Mononuclear cell (primary cell): Measurements from ENCODE around the gene TRDMT1. TPM values are rescaled to one million over a fixed set of nuclear protein-coding genes. Genes with fewer than 3 reads are reported as not detected.
A peak's percentile ranks its signal among the peaks of the same experiment; 100 is the strongest.

Experiments used
- H3K27me3 ChIP-seq: 2 replicates; pipeline ENCODE4 v1.6.0; 2011; ENCODE audit warnings: low read length, control low read depth; ENCODE audit not compliant: insufficient read depth
- H3K4me1 ChIP-seq: 2 replicates; pipeline ENCODE4 v1.5.1; 2011; ENCODE audit warnings: mild to moderate bottlenecking, low read length, control low read depth; ENCODE audit not compliant: insufficient read depth
- H3K4me3 ChIP-seq: 2 replicates; pipeline ENCODE4 v1.5.1; 2011; ENCODE audit warnings: mild to moderate bottlenecking, low read length, moderate library complexity
- H3K9me3 ChIP-seq: 2 replicates; pipeline ENCODE4 v1.5.1; 2011; ENCODE audit warnings: low read depth, mild to moderate bottlenecking, control low read depth, low read length
- total RNA-seq: library from RNA; depleted of rRNA; stranded (reverse); fragments of >200 nt; gene quantifications from one replicate; pipeline ENCODE4 v1.2.3, GENCODE V29; 2012

Gene TRDMT1, protein sequence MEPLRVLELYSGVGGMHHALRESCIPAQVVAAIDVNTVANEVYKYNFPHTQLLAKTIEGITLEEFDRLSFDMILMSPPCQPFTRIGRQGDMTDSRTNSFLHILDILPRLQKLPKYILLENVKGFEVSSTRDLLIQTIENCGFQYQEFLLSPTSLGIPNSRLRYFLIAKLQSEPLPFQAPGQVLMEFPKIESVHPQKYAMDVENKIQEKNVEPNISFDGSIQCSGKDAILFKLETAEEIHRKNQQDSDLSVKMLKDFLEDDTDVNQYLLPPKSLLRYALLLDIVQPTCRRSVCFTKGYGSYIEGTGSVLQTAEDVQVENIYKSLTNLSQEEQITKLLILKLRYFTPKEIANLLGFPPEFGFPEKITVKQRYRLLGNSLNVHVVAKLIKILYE
- 24.5 TPM for total RNA-seq

DNA sequence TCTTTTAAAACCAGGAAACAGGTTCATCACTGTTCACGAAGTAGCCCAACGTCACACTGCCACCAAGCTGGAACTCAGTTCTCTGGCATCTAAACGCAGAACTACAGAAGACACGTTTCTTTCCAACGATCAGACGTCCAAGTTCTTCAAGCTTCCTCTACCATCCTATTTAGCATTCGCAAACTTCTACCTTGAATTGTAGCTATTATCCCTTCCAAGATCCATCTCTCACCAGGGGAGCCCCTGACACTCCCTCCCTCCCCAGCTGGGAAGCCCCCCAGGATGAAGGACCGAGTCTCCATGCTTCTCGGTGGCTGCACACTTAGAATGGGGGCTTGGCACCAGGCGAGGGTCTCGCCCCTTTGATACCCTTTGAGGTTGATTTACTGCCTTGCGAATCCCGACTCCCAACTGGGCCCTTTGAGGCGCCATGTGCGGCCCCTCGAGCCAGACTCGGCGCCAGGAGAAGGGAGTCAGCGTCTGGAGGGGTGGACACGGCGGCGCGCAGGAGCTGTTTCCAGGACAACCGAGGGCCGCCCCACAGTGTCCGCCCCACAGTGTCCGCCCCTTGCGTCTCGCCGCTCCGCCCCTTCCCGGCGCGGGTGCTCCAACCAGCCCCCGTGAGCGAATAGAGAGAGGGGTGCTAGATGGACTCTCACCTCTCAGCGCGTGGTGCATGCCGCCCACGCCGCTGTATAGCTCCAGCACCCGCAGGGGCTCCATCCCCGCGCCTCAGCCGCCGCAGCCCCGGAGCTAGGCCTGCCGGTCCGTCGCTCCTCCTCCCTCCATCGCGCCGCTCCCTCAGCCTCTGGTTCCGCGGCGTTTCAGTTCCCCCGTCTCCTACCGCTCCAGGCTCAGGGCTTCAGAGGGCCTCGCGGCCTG, at the start of gene TRDMT1:
Gene TRDMT1 (minus strand): TSS at position 761 of the 882 bp plus-strand sequence. CDS start 38 bp downstream, at position 723.
- Histone ChIP-seq H3K4me3 (peak within 1 kb of the TSS; percentile 73), H3K9me3 (no peaks in the 10 kb centered on the region), H3K27me3 (no peaks in the 10 kb centered on the region), H3K4me1 (peaks cover 17% of the 10 kb centered on the region)

DNA sequence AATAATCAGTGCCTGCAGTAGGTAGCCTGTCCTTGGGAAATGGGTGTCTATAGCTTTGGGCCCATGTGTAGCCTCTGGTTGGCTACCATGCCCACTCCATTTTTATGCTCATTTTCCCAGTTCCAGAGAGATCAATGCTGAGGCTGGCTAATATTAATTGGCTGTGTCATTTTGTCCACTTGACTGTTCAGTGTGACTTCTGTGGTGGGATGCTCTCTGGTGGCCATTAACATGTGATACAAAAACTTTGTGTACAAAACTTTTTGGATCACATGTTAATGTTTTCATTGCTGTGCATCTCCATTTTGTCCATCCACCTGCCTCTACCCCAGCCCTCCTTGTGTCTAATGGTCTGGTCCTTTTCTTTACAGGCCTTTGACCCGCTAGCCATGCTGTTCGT, 49.3 kb upstream of the TRDMT1 start:
- no peaks in the 10 kb centered on the region for H3K27me3 ChIP-seq
- H3K4me3 ChIP-seq = no peak overlapping the region
- H3K9me3 ChIP-seq = no peaks in the 10 kb centered on the region
- H3K4me1 ChIP-seq = no peaks in the 10 kb centered on the region

DNA sequence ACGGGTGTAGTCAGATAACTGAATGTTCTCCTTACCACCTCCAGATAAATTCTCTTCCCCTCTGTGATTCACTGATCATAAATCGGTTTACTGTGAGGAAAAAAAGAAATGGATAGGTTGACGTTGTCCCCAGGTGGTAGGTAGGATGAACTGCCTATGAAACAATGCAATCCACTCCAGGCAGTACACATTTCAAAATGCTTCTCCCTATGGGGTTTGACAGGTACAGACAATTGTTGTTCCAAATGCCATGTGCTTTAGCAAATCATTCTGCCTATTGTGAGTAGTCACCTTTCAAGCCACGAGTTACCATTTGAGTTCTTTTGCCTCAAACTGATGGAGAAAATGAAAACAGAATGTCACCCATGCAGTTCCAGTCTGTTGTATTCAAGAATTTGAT, 48.3 kb upstream of the TRDMT1 start:
- Histone ChIP-seq H3K4me1 (no peaks in the 10 kb centered on the region), H3K9me3 (no peaks in the 10 kb centered on the region), H3K27me3 (no peaks in the 10 kb centered on the region), H3K4me3 (no peak overlapping the region)

DNA sequence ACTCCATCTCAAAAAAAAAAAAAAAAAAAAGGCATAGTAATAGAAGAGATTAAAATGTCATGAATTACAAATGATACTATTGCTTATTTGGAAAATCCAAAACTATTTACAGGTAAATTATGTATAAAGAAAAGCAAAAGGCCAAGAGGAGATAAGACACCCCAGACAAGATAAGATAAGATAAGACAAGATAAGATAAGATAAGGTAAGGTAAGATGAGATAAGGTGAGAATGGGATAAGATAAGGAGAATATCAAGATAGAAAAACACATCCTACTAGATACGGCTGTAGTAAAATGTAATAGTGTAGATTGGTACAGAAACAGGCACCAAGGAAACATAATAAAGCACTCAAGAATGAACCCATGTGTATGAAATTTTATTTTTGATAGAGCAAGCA, 47.5 kb upstream of the TRDMT1 start:
- Histone ChIP-seq H3K27me3 (no peaks in the 10 kb centered on the region), H3K4me3 (no peak overlapping the region), H3K4me1 (no peaks in the 10 kb centered on the region), H3K9me3 (no peaks in the 10 kb centered on the region)

DNA sequence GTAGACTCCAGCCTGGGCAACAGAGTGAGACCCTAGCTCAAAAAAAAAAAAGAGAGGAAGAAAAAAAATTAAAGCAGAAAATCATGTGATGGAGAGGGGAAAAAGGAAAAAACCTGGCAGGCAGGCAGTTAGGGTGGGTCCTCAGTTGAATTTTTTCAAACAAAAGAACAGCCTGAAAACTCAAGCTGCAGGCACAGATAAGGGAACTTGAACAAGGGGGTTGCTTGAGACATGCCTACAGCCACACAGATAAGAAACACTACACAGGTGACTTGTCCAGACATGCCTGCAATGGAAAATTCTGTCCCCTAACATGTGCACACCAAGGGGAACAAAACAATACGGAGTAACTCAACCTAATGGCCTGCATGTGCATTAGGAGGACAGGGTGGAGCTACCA, 45.7 kb upstream of the TRDMT1 start:
- no peaks in the 10 kb centered on the region for H3K27me3 ChIP-seq
- no peaks in the 10 kb centered on the region for H3K4me1 ChIP-seq
- no peak overlapping the region for H3K4me3 ChIP-seq
- no peaks in the 10 kb centered on the region for H3K9me3 ChIP-seq

DNA sequence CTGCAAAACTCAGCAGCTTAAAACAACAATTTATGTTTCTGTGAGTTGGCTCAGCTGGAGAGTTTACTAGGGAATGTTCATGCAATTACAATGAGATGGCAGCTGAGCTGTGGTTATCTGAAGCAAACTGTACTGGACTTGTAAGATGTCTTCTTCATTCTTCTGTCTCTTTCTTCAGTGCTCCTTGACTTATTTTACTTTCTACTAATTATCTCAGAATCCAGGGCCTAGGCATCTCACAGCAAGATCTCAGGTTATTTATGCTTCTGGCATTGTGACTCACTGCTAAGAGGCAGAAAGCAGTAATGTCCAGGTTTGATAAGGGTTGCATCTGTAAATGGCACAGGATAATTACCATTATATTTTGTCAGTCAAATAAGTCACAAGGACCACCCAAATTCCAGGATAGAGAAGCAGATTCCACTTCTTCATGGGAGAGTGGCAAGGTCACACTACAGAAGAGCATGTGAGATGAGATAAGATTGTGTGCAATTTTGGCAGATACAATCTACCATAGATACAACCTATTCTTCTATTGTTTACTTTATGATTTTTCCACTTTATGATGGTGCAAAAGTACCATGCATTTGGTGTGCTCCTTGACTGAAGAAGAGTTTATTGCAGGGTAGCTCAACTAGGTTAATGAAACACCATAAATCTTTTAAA, 43.4 kb upstream of the TRDMT1 start:
- H3K4me1 ChIP-seq = no peaks in the 10 kb centered on the region
- no peak overlapping the region for H3K4me3 ChIP-seq
- no peaks in the 10 kb centered on the region for H3K9me3 ChIP-seq
- no peaks in the 10 kb centered on the region for H3K27me3 ChIP-seq

DNA sequence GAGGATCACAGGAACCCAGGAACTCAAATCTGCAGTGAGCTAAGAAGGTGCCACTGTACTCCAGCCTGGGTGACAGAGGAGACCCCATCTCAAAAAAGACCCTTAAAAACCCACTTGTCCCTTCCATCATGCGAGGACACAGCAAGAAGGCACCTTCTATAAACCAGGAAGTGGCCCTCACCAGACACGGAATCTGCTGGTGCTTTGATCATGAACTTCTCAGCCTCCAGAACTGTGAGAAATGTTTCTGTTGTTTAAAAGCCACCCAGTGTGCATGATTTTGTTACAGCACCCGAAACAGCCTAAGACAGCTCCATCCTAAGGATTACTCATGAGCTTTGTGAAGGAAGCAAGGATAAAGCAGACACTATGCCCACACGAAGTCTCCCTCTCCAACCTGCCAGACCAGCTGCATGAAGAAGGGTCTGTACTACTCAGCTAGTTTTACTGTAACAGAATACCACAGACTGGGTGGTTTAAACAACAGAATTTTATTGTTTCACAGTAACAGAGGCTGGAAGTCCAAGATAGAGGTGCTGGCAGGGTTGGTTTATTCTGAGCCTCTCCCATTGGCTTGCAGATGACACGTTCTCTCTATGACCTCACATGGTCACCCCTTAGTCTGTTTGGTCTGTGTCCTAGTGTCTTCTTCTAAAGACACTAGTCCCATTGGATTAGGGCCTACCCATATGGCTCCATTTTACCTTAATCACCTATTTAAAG, 40.3 kb upstream of the TRDMT1 start:
- no peaks in the 10 kb centered on the region for H3K9me3 ChIP-seq
- no peaks in the 10 kb centered on the region for H3K27me3 ChIP-seq
- no peak overlapping the region for H3K4me3 ChIP-seq
- H3K4me1 ChIP-seq = no peaks in the 10 kb centered on the region

DNA sequence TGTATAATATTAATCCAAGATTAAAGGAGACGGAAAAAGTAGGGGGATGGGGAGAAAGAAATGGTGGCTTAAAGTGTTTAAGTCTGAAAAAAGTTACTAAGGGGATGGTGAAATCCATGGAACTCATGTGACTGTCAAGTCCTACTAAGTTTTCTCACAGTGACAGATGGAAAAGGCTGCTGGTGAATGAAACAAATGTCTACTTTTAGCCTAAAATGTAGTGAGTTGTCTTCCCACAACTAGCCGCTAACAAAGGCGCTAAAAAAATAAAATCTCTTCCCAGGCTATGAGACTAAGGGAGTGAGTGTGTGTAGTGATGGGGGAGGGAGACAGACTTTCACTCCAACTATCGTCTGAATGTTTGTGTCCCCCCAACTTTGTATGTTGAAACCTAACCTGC, 39.1 kb upstream of the TRDMT1 start:
- H3K9me3 ChIP-seq = no peaks in the 10 kb centered on the region
- no peaks in the 10 kb centered on the region for H3K4me1 ChIP-seq
- no peak overlapping the region for H3K4me3 ChIP-seq
- H3K27me3 ChIP-seq = no peaks in the 10 kb centered on the region

DNA sequence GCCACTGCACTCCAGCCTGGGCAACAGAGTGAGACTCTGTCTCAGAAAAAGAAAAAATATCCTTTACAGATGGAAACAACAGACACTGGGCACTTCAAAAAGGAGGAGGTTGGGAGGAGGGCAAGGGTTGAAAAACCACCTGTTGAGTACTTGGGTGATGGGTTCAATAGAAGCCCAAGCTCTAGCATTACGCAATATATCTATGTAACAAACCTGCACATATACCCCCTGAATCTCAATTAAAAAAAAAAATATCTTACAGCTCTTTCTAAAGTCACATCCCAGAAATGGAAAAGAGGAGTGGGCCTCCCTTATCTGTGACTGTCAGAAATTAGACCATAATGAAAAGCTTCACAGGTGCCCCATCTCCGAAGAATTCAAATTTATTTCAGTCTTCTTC, 38.6 kb upstream of the TRDMT1 start:
- no peaks in the 10 kb centered on the region for H3K27me3 ChIP-seq
- no peak overlapping the region for H3K4me3 ChIP-seq
- H3K4me1 ChIP-seq = peaks cover 3% of the 10 kb centered on the region
- no peaks in the 10 kb centered on the region for H3K9me3 ChIP-seq

DNA sequence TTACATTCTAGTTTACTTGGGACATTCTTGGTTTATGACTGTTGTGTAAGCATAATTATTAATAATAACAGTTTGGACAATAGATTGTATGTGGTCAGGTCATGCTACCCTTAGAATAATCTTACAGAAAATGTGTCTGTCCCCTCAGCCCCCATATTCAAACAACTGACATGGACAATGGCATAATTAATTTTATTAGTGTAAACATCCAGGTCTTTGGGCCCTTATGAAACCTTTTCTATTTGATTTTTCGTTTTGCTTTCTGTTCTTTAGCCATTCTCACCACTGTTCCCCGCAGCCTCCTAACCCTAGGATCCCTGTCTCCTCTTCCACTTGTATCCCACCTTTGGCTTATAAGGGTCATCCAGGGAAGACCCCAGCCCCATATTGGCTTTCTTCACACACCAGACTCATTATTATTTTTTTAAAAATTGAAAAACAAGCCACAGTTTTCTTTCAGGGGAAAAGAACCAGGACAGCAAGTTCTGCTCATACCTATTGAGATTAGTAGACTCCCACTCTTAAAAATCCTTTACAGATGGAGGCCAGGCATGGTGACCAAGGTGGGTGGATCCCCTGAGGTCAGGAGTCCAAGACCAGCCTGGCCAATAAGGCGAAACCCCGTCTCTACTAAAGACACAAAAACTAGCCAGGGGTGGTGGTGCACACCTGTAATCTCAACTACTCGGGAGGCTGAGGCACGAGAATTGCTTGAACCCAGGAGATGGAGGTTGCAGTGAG, 38.0 kb upstream of the TRDMT1 start:
- Histone ChIP-seq H3K27me3 (no peaks in the 10 kb centered on the region), H3K4me3 (no peak overlapping the region), H3K9me3 (no peaks in the 10 kb centered on the region), H3K4me1 (peaks cover 8% of the 10 kb centered on the region)

DNA sequence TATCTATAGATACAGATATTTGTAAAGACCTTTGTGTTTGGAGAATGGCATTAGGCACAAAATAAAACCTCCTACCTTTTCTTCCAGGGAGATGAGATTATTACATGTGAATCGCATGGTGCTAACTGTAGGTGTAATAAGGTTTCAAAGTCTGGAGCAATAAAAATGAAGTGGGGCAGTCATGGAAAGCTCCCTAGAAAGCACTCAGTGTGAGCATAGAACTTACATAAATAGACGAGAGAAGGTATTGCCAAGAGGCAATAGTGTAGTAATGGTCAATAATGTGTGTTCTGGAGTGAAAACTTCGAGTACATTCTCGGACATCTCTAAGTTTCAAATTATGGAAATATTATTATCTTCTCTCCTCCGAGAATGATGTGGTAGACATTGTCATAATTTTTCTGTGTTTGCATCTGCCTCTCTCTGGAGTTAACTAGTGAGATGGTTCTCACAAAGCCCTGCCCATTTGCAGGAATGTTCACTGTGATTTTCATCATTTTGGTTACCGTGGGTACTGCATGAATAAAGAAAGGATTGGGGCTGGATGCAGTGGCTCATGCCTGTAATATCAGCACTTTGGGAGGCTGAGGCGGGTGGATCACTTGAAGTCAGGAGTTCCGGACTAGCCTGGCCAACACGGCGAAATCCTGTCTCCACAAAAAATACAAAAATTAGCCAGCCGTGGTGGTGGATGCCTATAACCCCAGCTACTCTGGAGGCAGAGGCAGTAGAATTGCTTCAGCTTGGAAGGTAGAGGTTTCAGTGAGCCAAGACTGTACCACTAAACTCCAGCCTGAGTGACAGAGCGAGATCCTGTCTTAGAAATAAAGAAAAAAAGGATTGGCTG, 37.2 kb upstream of the TRDMT1 start:
- Histone ChIP-seq H3K4me1 (peaks cover 16% of the 10 kb centered on the region), H3K27me3 (no peaks in the 10 kb centered on the region)

DNA sequence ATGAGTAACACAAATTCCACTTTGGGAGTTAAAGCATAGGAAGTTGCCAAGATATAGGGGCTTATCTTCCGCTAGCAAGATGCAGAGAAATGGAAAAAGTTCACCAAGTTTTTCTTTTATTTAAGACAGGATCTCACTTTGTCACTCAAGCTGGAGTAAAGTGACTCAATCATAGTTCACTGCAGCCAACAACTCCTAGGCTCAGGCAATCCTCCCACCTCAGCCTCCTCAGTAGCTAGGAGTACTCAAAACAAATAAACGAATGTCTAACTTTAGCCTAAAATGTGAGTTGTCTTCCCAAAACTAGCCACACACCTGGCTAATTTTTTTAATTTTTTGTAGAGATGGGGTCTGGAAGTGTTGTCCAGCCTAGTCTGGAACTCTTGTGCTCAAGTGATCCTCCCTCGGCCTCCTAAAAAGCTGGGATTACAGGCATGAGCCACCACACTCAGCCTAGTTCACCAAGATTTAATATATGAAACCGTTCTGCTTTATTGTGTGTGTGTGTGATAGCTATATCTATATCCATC, 36.5 kb upstream of the TRDMT1 start:
- Histone ChIP-seq H3K4me3 (no peak overlapping the region), H3K4me1 (peaks cover 23% of the 10 kb centered on the region), H3K27me3 (no peaks in the 10 kb centered on the region), H3K9me3 (no peaks in the 10 kb centered on the region)

More for the DNA sequence above, 37.2 kb upstream of the TRDMT1 start:
- Histone ChIP-seq H3K9me3 (no peaks in the 10 kb centered on the region), H3K4me3 (no peak overlapping the region)

DNA sequence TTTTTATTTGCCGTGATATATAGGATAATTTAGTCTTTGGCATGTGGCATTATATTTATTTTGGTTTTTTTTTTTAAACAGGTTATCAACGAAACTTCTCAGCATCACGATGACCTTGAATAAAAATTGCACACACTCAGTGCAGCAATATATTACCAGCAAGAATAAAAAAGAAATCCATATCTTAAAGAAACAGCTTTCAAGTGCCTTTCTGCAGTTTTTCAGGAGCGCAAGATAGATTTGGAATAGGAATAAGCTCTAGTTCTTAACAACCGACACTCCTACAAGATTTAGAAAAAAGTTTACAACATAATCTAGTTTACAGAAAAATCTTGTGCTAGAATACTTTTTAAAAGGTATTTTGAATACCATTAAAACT, 35.7 kb upstream of the TRDMT1 start:
- Histone ChIP-seq H3K4me3 (no peak overlapping the region), H3K9me3 (no peaks in the 10 kb centered on the region), H3K27me3 (no peaks in the 10 kb centered on the region), H3K4me1 (peaks cover 32% of the 10 kb centered on the region)
